Neural cell (in vitro differentiated cells): Measurements from ENCODE around the gene RHEX. TPM values are rescaled to one million over a fixed set of nuclear protein-coding genes. Genes with fewer than 3 reads are reported as not detected.
"Not testable (repeated sequence)": the region's sequence is repeated elsewhere in the genome, so short reads cannot be mapped to it uniquely, and the experiment has no call there.

Source experiments
- H2AFZ ChIP-seq: fragments of 200-600, 300-800 bp; sonication (generic), shearing (Covaris generic); 2 replicates; pipeline ENCODE4 v1.6.0; 2014; ENCODE audit warnings: low read depth, mild to moderate bottlenecking, antibody characterized with exemption, low read length, moderate library complexity
- H3F3A ChIP-seq: fragments of 200-600 bp; shearing (Covaris generic); 2 replicates; pipeline ENCODE4 v1.6.1; 2016; ENCODE audit warnings: mild to moderate bottlenecking, moderate library complexity, mixed read lengths, antibody characterized with exemption, low read length; ENCODE audit not compliant: insufficient read depth, poor library complexity, severe bottlenecking
- H3K27ac ChIP-seq: fragments of 200-600, 300-800 bp; sonication (generic), shearing (Covaris generic); 2 replicates; pipeline ENCODE4 v1.5.1; 2014; ENCODE audit warnings: mild to moderate bottlenecking, low read length, moderate library complexity
- H3K27me3 ChIP-seq: fragments of 300-800, 200-600 bp; sonication (generic), shearing (Covaris generic); 2 replicates; pipeline ENCODE4 v1.6.0; 2014; ENCODE audit warnings: mild to moderate bottlenecking, low read depth, low read length, moderate library complexity; ENCODE audit not compliant: insufficient read depth
- H3K36me3 ChIP-seq: fragments of 300-800, 200-600 bp; sonication (generic), shearing (Covaris generic); 2 replicates; pipeline ENCODE4 v1.5.1; 2014; ENCODE audit warnings: mild to moderate bottlenecking, antibody characterized with exemption, low read length, moderate library complexity; ENCODE audit not compliant: insufficient read depth
- H3K4me2 ChIP-seq: fragments of 300-800, 200-600 bp; sonication (generic), shearing (Covaris generic); 2 replicates; pipeline ENCODE4 v1.6.0; 2014; ENCODE audit warnings: mild to moderate bottlenecking, low read length
- H3K4me3 ChIP-seq: fragments of 300-800, 200-600 bp; sonication (generic), shearing (Covaris generic); 2 replicates; pipeline ENCODE4 v1.5.1; 2014; ENCODE audit warnings: mild to moderate bottlenecking, low read length, moderate library complexity
- H3K79me2 ChIP-seq: fragments of 200-600 bp; shearing (Covaris generic); replicated peaks from 2 replicates; pipeline ENCODE4 v1.6.0; 2014; ENCODE audit warnings: mild to moderate bottlenecking, low read length, moderate library complexity; ENCODE audit not compliant: insufficient read depth
- H3K9ac ChIP-seq: fragments of 300-800, 200-600 bp; sonication (generic), shearing (Covaris generic); 2 replicates; pipeline ENCODE4 v1.6.1; 2016; ENCODE audit warnings: mild to moderate bottlenecking, low read length, mixed read lengths
- H3K9me2 ChIP-seq: fragments of 200-600 bp; shearing (Covaris generic); 2 replicates; pipeline ENCODE4 v1.6.1; 2016; ENCODE audit warnings: mild to moderate bottlenecking, low read length, mixed read lengths; ENCODE audit not compliant: insufficient read depth
- H3K9me3 ChIP-seq: fragments of 200-600, 300-800 bp; sonication (generic), shearing (Covaris generic); 2 replicates; pipeline ENCODE4 v1.6.1; 2016; ENCODE audit warnings: mild to moderate bottlenecking, mixed run types, low read length, moderate library complexity, mixed read lengths
- H4K20me1 ChIP-seq: fragments of 200-600 bp; shearing (Covaris generic); 2 replicates; pipeline ENCODE4 v1.6.1; 2016; ENCODE audit warnings: mild to moderate bottlenecking, mixed run types; ENCODE audit not compliant: insufficient read depth
- EP300 ChIP-seq: fragments of 450-650 bp; conservative IDR thresholded peaks from 2 replicates; pipeline ENCODE4 v1.6.1; 2014; ENCODE audit warnings: antibody characterized with exemption, mild to moderate bottlenecking, moderate library complexity; ENCODE audit not compliant: poor library complexity, severe bottlenecking
- EZH2 ChIP-seq: fragments of 200-600, 300-800 bp; shearing (Covaris generic), sonication (generic); IDR thresholded peaks from 2 replicates; pipeline ENCODE4 v1.6.1; 2014; ENCODE audit warnings: antibody characterized with exemption, low read length, borderline replicate concordance, mild to moderate bottlenecking; ENCODE audit not compliant: insufficient read depth, poor library complexity, severe bottlenecking
- MXI1 ChIP-seq: fragments of 450-650 bp; conservative IDR thresholded peaks from 2 replicates; pipeline ENCODE4 v1.6.1; 2014; ENCODE audit warnings: antibody characterized with exemption, mild to moderate bottlenecking; ENCODE audit not compliant: poor library complexity, severe bottlenecking
- POLR2AphosphoS5 ChIP-seq: IDR thresholded peaks from 2 replicates; pipeline ENCODE4 v1.6.1; 2012
- RAD21 ChIP-seq: fragments of 450-650 bp; conservative IDR thresholded peaks from 2 replicates; pipeline ENCODE4 v1.6.1; 2014; ENCODE audit warnings: antibody characterized with exemption, mild to moderate bottlenecking, moderate library complexity
- REST ChIP-seq: IDR thresholded peaks from 2 replicates; pipeline ENCODE4 v1.6.1; 2012; ENCODE audit warnings: borderline replicate concordance
- SMC3 ChIP-seq: fragments of 450-650 bp; conservative IDR thresholded peaks from 2 replicates; pipeline ENCODE4 v1.6.1; 2014; ENCODE audit warnings: antibody characterized with exemption, mild to moderate bottlenecking, moderate library complexity; ENCODE audit not compliant: poor library complexity
- TAF1 ChIP-seq: IDR thresholded peaks from 2 replicates; pipeline ENCODE4 v1.6.1; 2012; ENCODE audit warnings: low read depth
- polyA plus RNA-seq: library from polyadenylated mRNA; depleted of rRNA; stranded (reverse); fragments of >200 nt; gene quantifications from 2 replicates; pipeline ENCODE4 v1.2.3, GENCODE V29; 2014
- TF ChIP-seq, protein P1 (sequence below): fragments of 450-650 bp; IDR thresholded peaks from 2 replicates; pipeline ENCODE4 v1.5.1; 2014; ENCODE audit warnings: antibody characterized with exemption, mild to moderate bottlenecking, moderate library complexity; ENCODE audit not compliant: poor library complexity, severe bottlenecking

Gene RHEX
- polyA plus RNA-seq, 1 donor from 2014 or later, result not detected

DNA sequence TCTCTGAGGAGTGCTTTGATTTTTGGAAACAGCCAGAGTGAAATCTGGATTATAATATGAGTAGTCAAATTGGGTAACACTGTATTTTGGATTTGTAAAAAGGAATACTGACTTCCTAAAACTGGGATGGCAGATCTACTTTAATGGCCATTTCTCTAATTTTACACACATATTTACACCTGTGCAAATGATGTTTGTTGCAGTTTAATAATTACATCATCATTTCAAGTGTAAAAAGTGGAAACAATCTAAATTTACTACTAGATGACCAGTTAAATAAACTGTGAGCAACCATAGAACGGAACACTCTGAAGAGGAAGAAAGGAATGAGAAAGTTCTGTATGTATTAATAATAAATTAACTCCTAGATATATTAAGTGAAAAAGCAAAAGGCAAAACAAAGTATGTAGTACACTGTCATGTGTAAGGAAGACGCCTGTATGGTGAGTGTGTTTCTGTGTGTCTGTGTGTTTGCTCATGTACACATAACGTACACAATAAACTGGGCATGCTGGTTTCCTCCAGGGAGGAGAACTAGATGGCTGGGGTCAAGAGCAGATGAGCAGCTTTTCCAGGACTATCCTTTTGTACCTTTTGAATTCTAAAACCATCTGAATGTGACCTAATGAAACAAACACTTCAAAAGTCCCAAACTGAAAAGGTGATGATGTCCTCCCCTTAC lies 2.9 kb upstream of the RHEX start:
- H3K27ac ChIP-seq, result no peak overlapping the region
- no peaks in the 10 kb centered on the region for H3K9me2 ChIP-seq
- no peaks in the 10 kb centered on the region for H3K9me3 ChIP-seq
- H2AFZ ChIP-seq, result no peak overlapping the region
- H3K36me3 ChIP-seq, result no peaks in the 10 kb centered on the region
- TF ChIP-seq EP300 (no peak), POLR2AphosphoS5 (no peak), TAF1 (no peak), EZH2 (no peak), SMC3 (no peak), MXI1 (no peak), REST (no peak), RAD21 (no peak)
- TF ChIP-seq, protein P1, sequence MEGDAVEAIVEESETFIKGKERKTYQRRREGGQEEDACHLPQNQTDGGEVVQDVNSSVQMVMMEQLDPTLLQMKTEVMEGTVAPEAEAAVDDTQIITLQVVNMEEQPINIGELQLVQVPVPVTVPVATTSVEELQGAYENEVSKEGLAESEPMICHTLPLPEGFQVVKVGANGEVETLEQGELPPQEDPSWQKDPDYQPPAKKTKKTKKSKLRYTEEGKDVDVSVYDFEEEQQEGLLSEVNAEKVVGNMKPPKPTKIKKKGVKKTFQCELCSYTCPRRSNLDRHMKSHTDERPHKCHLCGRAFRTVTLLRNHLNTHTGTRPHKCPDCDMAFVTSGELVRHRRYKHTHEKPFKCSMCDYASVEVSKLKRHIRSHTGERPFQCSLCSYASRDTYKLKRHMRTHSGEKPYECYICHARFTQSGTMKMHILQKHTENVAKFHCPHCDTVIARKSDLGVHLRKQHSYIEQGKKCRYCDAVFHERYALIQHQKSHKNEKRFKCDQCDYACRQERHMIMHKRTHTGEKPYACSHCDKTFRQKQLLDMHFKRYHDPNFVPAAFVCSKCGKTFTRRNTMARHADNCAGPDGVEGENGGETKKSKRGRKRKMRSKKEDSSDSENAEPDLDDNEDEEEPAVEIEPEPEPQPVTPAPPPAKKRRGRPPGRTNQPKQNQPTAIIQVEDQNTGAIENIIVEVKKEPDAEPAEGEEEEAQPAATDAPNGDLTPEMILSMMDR, result no peak
- H3F3A ChIP-seq, result no peaks in the 10 kb centered on the region
- no peaks in the 10 kb centered on the region for H3K27me3 ChIP-seq
- H4K20me1 ChIP-seq, result no peaks in the 10 kb centered on the region
- H3K4me2 ChIP-seq, result no peak overlapping the region
- no peak overlapping the region for H3K9ac ChIP-seq
- H3K79me2 ChIP-seq, result no peaks in the 10 kb centered on the region
- H3K4me3 ChIP-seq, result no peak overlapping the region

DNA sequence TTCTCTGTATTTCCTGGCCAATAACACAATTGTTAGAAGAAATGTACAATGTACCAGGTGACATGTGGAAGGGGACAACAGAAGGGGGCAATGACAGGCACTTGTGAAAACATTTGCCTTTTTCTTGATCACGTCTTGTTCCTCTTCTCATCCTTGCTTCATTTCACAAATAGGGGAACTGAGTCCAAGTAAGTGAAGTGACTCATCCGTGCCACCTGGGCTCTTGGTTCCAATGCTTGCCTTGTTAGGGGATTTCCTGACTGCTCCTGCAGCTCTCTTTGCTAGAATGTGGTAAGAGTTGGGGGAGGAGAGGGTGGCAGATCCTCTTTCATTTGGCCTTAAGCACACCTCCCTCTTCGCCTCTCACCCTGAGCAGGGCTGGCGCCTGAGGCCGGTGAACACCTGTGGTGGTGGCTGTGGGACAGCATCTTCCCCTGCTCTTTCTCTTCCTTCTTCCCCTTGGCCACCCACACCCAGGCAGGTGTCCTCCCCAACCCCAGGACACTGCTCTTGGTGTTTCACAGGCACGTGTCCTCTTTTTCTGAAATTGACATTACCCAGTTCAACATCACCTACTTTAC lies 2.2 kb upstream of the RHEX start:
- H3F3A ChIP-seq, result no peaks in the 10 kb centered on the region
- H3K9ac ChIP-seq, result no peak overlapping the region
- H3K9me3 ChIP-seq, result no peaks in the 10 kb centered on the region
- no peak overlapping the region for H2AFZ ChIP-seq
- no peaks in the 10 kb centered on the region for H3K27me3 ChIP-seq
- H3K9me2 ChIP-seq, result no peaks in the 10 kb centered on the region
- no peaks in the 10 kb centered on the region for H3K36me3 ChIP-seq
- H3K4me2 ChIP-seq, result no peak overlapping the region
- no peak for TF ChIP-seq EP300
- TF ChIP-seq TAF1, result no peak
- TF ChIP-seq, protein P1, result no peak
- no peak for TF ChIP-seq POLR2AphosphoS5
- no peak for TF ChIP-seq REST
- TF ChIP-seq MXI1, result no peak
- TF ChIP-seq SMC3, result no peak
- no peak for TF ChIP-seq EZH2
- TF ChIP-seq RAD21, result no peak
- H4K20me1 ChIP-seq, result no peaks in the 10 kb centered on the region
- H3K79me2 ChIP-seq, result no peaks in the 10 kb centered on the region
- H3K27ac ChIP-seq, result no peak overlapping the region
- no peak overlapping the region for H3K4me3 ChIP-seq

GRCh38 chr1:206052231-206052865 lies 625 bp upstream of the RHEX start:
- not testable (repeated sequence) for H3K36me3 ChIP-seq, H3K27ac ChIP-seq, H3K9me2 ChIP-seq, H3K4me3 ChIP-seq, H3K27me3 ChIP-seq, H3K4me2 ChIP-seq, H4K20me1 ChIP-seq, H3K9ac ChIP-seq, H3F3A ChIP-seq, H3K79me2 ChIP-seq, H2AFZ ChIP-seq, H3K9me3 ChIP-seq
